NOMO-1 treated with DMSO at 0.1 percent for 48 hours (cell line): ENCODE results near the gene KRTAP10-8.
"Not testable (repeated sequence)": the region's sequence is repeated elsewhere in the genome, so short reads cannot be mapped to it uniquely, and the experiment has no call there.

Experiments used
- DNase-seq: peaks from one replicate; lab custom pipeline; 2025; ENCODE audit not compliant: unreplicated experiment; lab: John Stamatoyannopoulos, UW

Gene KRTAP10-8

DNA sequence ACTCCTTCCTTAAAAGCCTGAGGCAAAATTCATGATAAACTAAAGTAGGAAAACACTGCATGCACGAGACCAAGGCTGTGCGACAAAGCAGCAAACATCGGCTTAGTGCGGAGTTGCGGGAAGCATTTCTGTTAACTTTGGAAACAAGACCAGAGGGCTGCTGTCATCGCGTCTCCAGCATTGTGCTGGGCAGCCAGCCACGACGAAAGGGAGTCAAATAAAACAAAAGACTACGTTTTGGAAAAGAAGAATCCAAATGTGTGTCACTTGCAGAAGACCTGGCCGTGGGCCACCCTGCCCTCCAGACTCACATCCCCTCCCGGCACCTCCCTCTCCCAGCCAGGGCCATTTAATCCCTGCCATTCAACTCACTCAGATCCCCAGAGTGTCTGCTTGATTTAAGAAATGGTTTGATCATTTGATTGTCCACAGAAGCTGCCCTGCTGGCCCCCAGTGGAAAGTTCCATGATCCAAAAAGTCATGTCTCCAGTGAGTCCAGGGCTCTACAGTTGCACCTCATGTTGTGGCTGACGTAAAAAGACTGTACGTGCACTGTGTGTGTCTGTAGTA, 31.9 kb downstream of the KRTAP10-8 start:
- DNase-seq, result no peak

- DNase-seq, result no peak
Observed at GRCh38 chr21:44644878-44645277, 33.0 kb downstream of the KRTAP10-8 start.

DNA sequence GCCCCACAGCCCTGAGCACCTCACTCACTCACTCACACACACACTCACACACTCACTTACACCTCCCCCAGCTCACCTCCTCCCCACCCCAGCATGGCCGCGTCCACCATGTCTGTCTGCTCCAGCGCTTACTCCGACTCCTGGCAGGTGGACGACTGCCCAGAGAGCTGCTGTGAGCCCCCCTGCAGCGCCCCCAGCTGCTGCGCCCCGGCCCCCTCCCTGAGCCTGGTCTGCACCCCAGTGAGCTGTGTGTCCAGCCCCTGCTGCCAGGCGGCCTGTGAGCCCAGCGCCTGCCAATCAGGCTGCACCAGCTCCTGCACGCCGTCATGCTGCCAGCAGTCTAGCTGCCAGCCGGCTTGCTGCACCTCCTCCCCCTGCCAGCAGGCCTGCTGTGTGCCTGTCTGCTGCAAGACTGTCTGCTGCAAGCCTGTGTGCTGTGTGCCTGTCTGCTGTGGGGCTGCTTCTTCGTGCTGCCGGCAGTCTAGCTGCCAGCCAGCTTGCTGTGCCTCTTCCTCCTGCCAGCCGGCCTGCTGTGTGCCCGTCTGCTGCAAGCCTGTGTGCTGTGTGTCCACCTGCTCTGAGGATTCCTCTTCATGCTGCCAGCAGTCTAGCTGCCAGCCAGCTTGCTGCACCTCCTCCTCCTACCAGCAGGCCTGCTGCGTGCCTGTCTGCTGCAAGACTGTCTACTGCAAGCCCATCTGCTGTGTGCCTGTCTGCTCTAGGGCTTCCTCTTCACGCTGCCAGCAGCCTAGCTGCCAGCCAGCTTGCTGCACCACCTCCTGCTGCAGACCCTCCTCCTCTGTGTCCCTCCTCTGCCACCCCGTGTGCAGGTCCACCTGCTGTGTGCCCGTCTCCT, 34.7 kb downstream of the KRTAP10-8 start, which contains the start of gene KRTAP10-11:
TSS of gene KRTAP10-11 (plus strand) at position 49 of the 856 bp plus-strand sequence. CDS start at position 94, 45 bp downstream.
- not testable (repeated sequence) for DNase-seq

GRCh38 chr21:44647222-44647552, 35.3 kb downstream of the KRTAP10-8 start:
- no peak for DNase-seq

DNA sequence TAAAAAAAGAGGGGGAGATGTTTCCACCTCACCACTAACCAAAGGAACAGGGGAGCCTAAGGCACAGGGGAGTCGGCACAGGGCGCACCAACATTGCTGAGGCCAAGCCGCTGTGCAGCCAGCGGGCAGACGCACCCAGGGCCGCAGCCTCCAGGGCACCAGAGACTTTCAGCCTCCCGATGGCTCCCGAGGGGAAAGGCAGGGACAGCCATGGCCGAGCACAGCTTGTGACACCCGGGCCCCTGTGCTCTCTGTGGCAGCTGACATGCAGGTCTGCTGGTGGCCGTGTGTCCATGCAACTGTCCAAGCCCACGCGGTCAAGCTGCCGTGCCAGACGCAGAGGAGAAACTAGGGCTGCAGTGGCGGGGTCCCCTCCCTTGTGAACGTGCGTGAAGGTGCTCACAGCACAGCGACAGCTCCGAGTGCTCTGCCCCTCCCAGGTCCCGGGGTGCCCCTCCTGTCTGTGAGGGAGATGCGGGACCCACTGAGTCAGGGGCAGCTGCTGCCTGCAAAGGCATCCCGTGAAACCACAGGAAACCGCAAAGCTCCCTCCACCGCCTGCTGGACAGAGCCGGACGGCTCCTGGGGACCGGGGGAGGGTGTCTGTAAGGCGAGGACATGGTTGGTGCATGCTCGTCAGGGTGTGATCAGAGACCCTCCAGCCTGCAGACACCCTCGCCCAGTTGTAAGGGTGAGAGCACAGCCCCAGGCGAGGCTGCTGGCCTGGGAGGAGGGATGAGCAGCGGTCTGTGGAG, 36.9 kb downstream of the KRTAP10-8 start:
- DNase-seq, result no peak

DNA sequence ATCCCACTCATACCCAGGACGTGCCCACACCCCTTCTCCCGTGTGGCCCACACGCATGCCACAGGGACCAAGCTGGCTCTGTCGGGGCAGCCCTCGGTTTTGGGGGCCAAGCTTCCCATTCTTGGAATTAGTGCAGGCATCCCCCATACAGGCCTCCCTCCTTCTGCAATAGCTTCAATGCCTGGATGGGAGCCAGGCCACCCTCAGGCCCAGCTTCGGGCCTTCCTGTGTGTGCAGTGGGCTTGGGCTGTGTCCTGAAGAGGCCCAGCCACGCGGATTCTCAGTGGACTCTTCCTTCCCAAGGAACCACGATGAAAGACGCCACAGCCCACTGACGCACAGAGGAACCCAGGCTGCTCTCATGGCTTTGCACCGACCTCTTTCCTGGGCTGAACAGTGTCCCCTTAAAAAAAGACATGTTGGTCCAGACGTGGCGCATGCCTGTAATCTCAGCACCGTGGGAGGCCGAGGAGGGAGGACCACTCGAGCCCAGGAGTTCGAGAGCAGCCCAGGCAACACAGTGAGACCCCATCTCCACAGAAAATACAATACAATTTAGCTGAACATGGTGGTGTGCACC, 37.7 kb downstream of the KRTAP10-8 start:
- DNase-seq, result no peak

GRCh38 chr21:44650265-44650972, 38.5 kb downstream of the KRTAP10-8 start:
- no peak for DNase-seq

GRCh38 chr21:44650973-44651675, 39.2 kb downstream of the KRTAP10-8 start:
- no peak for DNase-seq

- DNase-seq, result no peak
Observed at GRCh38 chr21:44653123-44653522, 41.2 kb downstream of the KRTAP10-8 start.

DNA sequence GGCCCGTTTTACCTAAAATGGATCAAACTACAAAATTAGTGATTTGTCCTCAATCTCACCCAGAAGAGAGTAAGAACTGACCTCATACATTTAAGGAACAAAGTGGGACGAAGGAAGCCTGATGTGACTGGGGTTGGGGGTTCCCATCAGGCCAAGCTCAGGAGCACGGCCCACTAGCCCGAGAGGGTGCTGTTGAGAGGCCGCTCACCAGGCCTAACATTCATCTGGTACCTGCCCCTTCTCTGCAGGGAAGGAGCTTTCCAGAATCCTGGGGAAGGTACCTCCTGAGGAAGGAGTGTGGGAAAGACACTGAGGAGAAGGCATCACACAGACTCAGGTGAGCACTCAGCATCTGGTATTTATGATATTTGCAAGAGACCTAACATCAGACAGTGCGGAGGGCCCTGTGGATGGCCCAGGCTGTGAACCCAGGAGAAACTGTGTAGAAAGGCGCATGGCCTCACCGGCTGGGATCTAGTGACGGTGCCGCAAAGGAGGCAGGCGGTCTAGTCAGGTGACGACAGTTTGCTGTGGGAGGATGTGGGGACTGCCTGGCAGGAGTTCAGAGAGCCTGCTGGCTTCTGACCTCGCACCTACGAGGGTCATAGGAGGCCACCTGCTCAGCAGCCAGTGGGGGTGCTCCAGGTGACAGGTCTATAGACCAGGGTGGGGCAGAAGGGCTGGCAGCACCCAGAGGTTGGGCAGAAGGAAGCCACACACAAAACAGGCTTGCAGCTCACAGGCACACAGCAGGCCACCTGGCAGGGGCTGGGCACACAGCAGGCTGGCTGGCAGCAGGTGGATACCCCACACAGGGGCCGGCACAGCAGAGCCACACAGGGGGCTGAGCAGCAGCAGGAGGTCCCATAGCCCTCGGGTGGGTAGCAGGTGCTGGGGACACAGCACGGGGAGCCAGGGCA, 42.0 kb downstream of the KRTAP10-8 start:
- DNase-seq, result no peak

GRCh38 chr21:44654576-44655175, 42.8 kb downstream of the KRTAP10-8 start, which contains the start of gene KRTAP12-4:
Gene KRTAP12-4, minus strand, starts transcription at chr21:44654659. Its CDS starts 45 bp downstream, at chr21:44654614.
- no peak for DNase-seq

- no peak for DNase-seq
Observed at GRCh38 chr21:44656868-44657267, 45.0 kb downstream of the KRTAP10-8 start.

DNA sequence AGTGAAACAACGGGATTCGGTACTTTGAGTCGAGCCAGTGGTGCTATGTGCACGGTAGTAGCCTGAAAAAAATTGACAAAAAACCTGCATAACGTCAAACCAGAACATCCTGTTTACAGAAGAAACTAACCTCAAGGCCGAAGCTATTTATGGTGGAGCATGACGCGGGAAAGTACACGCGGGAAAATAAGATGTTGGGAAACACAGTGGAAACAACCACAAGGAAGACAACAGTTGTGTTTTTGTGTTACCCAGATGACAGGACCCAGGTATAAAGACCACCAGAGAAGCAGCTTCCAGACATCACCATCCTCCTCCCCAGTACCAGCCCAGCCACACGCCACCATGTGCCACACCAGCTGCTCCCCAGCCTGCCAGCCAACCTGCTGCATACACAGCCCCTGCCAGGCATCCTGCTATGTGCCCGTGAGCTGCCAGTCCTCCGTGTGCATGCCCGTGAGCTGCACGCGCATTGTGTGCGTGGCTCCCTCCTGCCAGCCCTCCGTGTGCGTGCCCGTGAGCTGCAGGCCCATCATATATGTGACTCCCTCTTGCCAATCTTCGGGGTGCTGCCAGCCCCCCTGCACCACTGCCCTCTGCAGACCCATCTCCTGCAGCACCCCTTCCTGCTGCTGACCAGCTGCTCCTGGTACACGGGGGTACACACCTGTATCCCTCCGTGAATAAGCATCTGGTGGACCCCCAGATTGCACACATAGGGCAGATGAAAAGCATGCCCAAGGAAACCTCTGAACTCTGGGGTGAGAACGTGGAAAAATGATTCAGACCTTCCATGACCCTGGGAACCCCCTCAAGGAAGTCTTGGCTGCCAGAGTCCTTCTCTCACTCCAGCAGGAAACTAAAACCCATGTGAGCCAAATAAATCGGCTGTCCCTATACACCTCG, 46.0 kb downstream of the KRTAP10-8 start, which contains the start of gene KRTAP12-3:
TSS of gene KRTAP12-3 (plus strand) at position 298 of the 906 bp plus-strand sequence. CDS start at position 346, 48 bp downstream.
- DNase-seq, result no peak

DNA sequence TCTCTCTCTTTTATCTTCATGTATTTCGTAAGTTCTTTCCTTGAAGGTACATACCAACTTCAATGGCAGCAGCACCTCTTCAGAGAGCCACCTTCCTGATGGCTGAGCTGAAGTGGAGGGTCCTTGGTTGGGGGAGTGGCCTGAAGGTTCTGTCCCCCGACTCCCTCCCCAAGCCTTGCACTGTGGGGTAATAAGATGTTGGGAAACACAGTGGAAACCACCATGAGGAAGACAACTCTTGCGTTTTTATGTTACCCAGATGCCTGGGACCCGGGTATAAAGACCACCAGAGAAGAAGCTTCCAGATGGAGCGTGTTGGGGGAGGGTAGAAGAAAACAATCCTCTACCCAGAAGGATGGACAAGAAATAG, 46.6 kb downstream of the KRTAP10-8 start:
- DNase-seq, result no peak

DNA sequence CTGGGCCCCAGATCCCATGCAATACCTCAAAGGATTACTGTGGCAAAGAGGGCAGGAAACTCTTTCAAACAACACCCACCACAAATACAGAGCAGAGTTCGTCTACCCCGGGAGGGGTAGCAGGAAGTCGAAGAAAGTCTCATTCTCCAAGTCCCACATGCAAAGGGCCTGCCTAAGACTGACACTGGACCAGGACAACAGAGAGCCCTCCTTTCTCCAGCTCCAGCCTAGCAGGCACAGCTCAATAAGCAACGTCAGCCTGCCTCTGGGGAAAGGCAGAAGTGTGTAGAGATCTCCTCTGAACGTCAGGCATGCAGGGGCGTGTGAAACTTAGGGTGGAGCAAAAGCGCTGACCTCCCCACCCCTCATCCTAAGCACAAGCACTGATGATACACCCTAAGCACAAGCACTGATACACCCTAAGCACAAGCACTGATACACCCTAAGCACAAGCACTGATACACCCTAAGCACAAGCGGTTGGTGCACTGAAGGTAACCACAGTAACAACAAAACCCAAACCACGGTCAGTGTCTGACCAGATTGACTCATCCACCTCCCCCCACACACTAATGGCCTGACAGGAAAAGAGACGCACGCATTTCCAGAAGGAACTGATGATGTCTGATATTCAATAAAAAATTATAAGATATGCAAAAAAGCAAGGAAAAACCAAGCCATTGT, 47.2 kb downstream of the KRTAP10-8 start:
- DNase-seq, result peak; percentile 14

GRCh38 chr21:44661567-44661966, 49.7 kb downstream of the KRTAP10-8 start:
- DNase-seq, result not testable (repeated sequence)
